Mesothelial cell of epicardium (in vitro differentiated cells): Measurements from ENCODE around the gene GRAMD4. TPM values are rescaled to one million over a fixed set of nuclear protein-coding genes. Genes with fewer than 3 reads are reported as not detected.

ENCODE experiments used
- DNase-seq, 2 experiments: peaks; one replicate each; pipeline ENCODE4 v3.0.0; 2021; ENCODE audit warnings: low spot score in 2 of 2; ENCODE audit not compliant: unreplicated experiment in 2 of 2
- H3K27ac Mint-ChIP-seq: 2 replicates; pipeline ENCODE4 v1.8.0; 2021; ENCODE audit warnings: mixed read lengths
- H3K27me3 Mint-ChIP-seq: 2 replicates; pipeline ENCODE4 v1.8.0; 2021; ENCODE audit warnings: low read depth, mixed read lengths
- H3K36me3 Mint-ChIP-seq: 2 replicates; pipeline ENCODE4 v1.8.0; 2021; ENCODE audit warnings: mixed read lengths
- H3K4me1 Mint-ChIP-seq: 2 replicates; pipeline ENCODE4 v1.8.0; 2021; ENCODE audit warnings: mixed read lengths
- H3K4me3 Mint-ChIP-seq: 2 replicates; pipeline ENCODE4 v1.8.0; 2021; ENCODE audit warnings: mild to moderate bottlenecking, moderate library complexity, mixed read lengths
- H3K9me3 Mint-ChIP-seq: 2 replicates; pipeline ENCODE4 v1.8.0; 2021; ENCODE audit warnings: mixed read lengths
- total RNA-seq: library from RNA; stranded (reverse); gene quantifications from 3 replicates; pipeline ENCODE4 v1.2.1, GENCODE V29; 2021
- TF ChIP-seq, protein P1 (sequence below): fragments of 200-600 bp; sonication (generic); IDR thresholded peaks from one replicate; pipeline ENCODE4 v1.5.0; 2021; ENCODE audit warnings: antibody characterized with exemption; ENCODE audit not compliant: unreplicated experiment

Gene GRAMD4
- total RNA-seq, 1 donor from 2014 or later: 58.3 TPM

DNA sequence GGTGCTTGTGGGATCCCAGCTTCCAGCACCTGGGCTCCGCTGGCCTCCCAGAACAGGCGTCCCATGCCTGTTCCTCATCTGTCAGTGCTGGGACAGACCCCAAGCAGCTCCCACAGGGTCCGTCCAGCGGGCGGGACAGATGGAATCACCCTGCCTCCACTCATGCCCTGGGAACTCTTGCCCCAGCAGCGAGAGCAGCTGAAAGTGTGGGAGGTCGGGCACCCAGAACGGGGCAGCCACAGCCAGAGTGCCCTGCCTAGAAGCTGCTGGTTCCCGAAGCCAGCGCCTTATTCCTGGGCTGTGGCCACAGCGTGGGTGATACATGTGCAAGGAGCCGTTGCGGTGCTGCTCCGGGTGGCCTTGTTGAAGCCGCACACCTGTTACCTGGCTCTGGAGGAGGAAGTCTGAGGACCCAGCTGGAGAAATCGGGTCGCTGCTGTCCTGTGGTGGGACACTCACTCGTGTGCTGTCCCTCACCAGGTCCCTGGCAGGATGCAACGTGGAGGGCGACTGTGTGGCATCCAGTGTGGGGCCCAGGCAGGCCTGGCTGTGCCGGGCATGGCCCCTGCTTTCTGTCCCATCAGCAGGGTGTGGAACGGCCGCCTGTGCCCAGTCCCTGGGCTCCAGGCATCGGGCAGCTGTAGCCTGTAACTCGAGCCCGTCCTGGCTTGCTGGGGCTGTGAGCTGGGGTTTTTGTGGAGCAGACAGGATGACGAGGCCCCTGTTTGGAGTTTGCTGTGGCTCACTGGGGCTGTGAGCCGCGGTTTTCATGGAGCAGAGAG is 16.2 kb downstream of the GRAMD4 start:
- Mint-ChIP-seq H3K36me3 (peaks cover under 1% of the 10 kb centered on the region), H3K27me3 (no peaks in the 10 kb centered on the region), H3K4me3 (no peak overlapping the region), H3K9me3 (no peaks in the 10 kb centered on the region), H3K27ac (no peak overlapping the region), H3K4me1 (peaks cover 8% of the 10 kb centered on the region)
- TF ChIP-seq, protein P1, sequence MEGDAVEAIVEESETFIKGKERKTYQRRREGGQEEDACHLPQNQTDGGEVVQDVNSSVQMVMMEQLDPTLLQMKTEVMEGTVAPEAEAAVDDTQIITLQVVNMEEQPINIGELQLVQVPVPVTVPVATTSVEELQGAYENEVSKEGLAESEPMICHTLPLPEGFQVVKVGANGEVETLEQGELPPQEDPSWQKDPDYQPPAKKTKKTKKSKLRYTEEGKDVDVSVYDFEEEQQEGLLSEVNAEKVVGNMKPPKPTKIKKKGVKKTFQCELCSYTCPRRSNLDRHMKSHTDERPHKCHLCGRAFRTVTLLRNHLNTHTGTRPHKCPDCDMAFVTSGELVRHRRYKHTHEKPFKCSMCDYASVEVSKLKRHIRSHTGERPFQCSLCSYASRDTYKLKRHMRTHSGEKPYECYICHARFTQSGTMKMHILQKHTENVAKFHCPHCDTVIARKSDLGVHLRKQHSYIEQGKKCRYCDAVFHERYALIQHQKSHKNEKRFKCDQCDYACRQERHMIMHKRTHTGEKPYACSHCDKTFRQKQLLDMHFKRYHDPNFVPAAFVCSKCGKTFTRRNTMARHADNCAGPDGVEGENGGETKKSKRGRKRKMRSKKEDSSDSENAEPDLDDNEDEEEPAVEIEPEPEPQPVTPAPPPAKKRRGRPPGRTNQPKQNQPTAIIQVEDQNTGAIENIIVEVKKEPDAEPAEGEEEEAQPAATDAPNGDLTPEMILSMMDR: no peak
- no peak for DNase-seq

DNA sequence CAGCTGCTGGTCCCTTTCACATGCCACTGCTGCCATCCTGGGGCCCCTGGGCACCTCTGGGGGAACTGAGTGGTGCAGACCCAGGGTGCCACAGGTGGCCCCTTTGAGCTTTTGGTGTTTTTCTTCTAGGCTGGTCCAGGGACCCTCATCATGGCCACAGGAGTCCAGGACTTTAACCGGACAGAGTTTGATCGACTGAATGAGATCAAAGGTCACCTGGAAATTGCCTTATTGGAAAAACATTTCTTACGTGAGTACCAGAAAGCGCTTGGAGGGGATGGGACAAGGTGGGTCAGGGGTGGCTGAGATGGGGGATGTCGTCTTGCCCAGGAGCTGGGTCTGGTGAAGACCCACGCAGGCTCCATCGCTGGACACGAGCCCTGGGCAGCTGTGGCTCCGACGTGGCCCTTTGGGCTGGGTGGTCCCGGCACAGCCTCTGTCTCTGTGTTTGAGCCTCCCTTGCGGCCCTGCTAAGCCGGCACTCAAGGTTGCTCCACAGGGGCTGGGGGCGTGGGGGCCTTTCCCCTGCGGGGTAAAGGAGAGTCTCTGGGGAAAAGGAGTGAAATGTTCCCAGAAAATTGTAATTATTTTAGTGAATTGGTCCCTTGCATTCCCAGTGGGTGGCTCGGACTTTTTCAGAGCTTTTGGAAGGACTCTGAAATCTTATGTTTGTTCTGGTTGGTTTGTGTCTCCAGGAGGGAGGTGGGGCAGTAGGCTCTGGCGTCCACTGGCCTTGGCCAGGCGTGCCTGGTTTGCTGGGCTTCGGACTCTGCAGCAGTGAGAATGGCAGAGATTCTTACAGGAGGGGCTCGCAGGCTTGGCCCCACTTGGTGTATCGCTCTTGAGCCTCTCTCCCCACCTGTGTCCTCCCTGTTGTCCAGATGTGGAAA is 17.8 kb downstream of the GRAMD4 start:
- H3K36me3 Mint-ChIP-seq: peaks cover 5% of the 10 kb centered on the region

DNA sequence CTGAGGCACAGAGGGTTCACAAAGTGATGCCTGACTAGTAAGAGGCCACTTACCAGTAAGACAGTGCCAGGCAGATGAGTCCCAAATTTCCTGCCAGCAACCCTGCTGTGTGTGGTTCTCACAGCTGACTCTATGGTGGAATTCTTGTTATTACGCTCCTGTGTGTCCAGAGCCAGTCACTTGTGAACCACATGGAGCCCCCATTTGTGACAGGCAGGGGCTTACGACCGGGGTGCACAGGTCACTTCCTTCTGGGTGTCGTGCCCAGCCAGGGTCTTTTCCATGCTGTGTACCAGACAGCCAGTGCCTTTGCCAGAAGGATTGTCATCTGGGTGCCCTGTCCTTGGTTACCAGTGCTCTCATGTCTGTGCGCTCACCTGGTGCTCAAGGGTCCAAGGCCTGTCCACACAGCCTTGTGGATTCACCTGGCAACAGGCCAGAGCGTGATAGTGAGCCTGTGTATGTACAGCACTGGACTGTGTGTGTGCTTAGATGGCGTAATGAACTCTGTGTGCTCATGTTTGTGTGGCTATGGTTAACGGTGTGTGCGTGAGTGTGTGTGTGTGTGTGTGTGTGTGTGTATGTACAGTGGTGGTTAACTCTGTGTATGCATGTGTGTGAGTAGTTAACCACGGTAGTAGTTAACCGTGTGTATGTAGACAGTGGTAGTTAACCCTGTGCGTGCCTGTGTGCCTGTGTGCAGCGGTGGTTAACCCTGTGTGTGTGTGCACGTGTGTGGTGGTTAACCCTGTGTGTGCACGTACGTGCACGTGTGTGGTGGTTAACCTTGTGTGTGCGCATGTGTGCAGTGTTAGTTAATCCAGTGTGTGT is 18.6 kb downstream of the GRAMD4 start:
- TF ChIP-seq, protein P1: no peak
- Mint-ChIP-seq H3K27ac (no peak overlapping the region), H3K36me3 (peaks cover 11% of the 10 kb centered on the region), H3K27me3 (no peaks in the 10 kb centered on the region), H3K4me1 (peaks cover 6% of the 10 kb centered on the region), H3K4me3 (no peak overlapping the region), H3K9me3 (peaks cover 7% of the 10 kb centered on the region)
- no peak for DNase-seq

More for the DNA sequence above, 17.8 kb downstream of the GRAMD4 start:
- H3K4me3 Mint-ChIP-seq: no peak overlapping the region
- no peak for DNase-seq
- peaks cover 8% of the 10 kb centered on the region for H3K4me1 Mint-ChIP-seq
- TF ChIP-seq, protein P1: no peak
- no peak overlapping the region for H3K27ac Mint-ChIP-seq
- peaks cover under 1% of the 10 kb centered on the region for H3K9me3 Mint-ChIP-seq
- no peaks in the 10 kb centered on the region for H3K27me3 Mint-ChIP-seq

DNA sequence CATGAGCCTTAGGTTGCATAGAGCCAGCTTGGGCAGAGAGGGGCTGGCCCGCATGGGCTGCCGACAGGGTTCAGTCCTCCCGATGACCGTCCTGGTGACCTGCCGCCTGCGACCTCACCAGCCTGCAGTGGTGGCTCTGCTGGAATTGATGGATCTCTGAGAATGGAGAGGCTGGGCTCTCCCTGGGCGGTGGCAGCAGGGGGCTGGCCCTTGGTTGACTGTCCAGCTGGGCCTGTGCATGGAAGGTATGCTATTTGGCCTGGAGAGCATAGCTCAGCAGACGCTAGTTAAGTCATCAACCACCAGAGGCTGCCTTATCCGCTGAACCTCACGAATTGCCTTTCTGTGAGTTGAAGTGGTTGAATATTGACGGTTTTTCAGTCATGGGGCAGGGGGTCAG is 19.7 kb downstream of the GRAMD4 start:
- TF ChIP-seq, protein P1: no peak
- Mint-ChIP-seq H3K27ac (no peak overlapping the region), H3K4me3 (no peak overlapping the region), H3K4me1 (no peaks in the 10 kb centered on the region), H3K9me3 (peaks cover 7% of the 10 kb centered on the region), H3K36me3 (peaks cover 13% of the 10 kb centered on the region), H3K27me3 (no peaks in the 10 kb centered on the region)
- DNase-seq: no peak

DNA sequence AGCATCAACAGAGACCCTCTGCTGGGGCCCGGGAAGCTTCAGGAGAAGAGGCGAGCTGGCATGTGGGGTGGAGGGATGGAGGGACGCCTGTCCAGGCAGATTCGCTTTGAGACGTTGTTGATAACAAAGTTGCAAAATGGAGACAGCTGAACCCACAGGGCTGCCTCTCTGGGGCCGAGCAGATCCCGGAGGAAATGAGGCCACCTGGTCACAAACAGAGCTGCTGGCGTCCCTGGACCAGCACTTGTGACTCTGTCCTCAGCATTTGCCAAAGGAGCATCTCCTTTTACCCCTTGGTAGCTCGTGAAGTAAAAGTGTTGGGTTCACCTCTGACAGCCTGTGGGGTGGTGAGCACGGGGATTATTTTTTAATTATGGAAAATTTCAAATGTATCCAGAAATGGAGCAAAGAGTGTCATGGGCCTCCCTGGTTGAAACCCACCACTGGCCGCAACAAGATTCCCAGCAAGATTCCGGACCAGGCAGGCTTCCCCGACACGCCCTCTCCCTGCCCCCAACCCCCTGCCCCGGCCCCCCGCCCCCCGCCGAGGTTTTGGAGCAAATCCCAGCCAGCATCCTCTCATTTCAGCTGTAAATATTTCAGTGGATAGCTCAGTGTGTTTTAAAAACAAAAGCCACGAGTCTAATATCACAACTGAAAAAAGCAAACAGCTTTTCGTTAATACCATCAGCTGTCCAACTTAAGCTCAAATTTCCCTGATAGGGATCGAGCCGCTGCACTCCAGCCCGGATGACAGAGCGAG is 20.3 kb downstream of the GRAMD4 start:
- Mint-ChIP-seq H3K9me3 (peaks cover 7% of the 10 kb centered on the region), H3K27ac (peak overlapping the region; percentile 50), H3K36me3 (peaks cover 13% of the 10 kb centered on the region), H3K4me1 (no peaks in the 10 kb centered on the region), H3K27me3 (no peaks in the 10 kb centered on the region), H3K4me3 (no peak overlapping the region)
- TF ChIP-seq, protein P1: no peak
- DNase-seq: no peak
